DND-41 (cell line): ENCODE data around the gene AGMO.

Experiments used
- ATAC-seq: fragments of 200-7000 bp; cut with Tn5 transposase; 3 replicates; pipeline ENCODE4 v1.9.1; 2021; ENCODE audit warnings: low read depth; ENCODE audit not compliant: insufficient read depth
- DNase-seq: peaks from one replicate; pipeline ENCODE4 v3.0.0-alpha.2; 2020
- H2AFZ ChIP-seq: 2 replicates; pipeline ENCODE4 v1.6.0; 2012; ENCODE audit warnings: low read depth, low read length
- H3K27ac ChIP-seq: 2 replicates; pipeline ENCODE4 v1.5.1; 2012; ENCODE audit warnings: low read length, inconsistent platforms
- H3K27me3 ChIP-seq: fragments of 200-600 bp; sonication (generic); 2 replicates; pipeline ENCODE4 v1.6.0; 2012; ENCODE audit warnings: low read length, mild to moderate bottlenecking, inconsistent platforms; ENCODE audit not compliant: insufficient read depth, poor library complexity
- H3K36me3 ChIP-seq: 2 replicates; pipeline ENCODE4 v1.5.1; 2012; ENCODE audit warnings: low read length, inconsistent platforms; ENCODE audit not compliant: insufficient read depth
- H3K4me1 ChIP-seq: 2 replicates; pipeline ENCODE4 v1.5.1; 2012; ENCODE audit warnings: mild to moderate bottlenecking, low read length; ENCODE audit not compliant: insufficient read depth
- H3K4me2 ChIP-seq: 2 replicates; pipeline ENCODE4 v1.6.0; 2012; ENCODE audit warnings: mild to moderate bottlenecking, moderate library complexity, low read length, inconsistent platforms; ENCODE audit not compliant: insufficient read depth
- H3K4me3 ChIP-seq, 2 experiments: fragments of 200-600 bp in 1 of 2; shearing (Covaris generic) in 1 of 2; 2 replicates each; pipeline ENCODE4 v1.5.1; 2012 to 2016; ENCODE audit warnings: inconsistent platforms in 2 of 2, low read length in 2 of 2, mild to moderate bottlenecking in 2 of 2, low read depth in 1 of 2, moderate library complexity in 1 of 2
- H3K79me2 ChIP-seq: 2 replicates; pipeline ENCODE4 v1.6.0; 2012; ENCODE audit warnings: low read length, inconsistent platforms; ENCODE audit not compliant: insufficient read depth
- H3K9ac ChIP-seq: 2 replicates; pipeline ENCODE4 v1.6.0; 2012; ENCODE audit warnings: low read depth, mild to moderate bottlenecking, inconsistent platforms, low read length, moderate library complexity
- H3K9me3 ChIP-seq: 2 replicates; pipeline ENCODE4 v1.5.1; 2012; ENCODE audit warnings: low read length, moderate library complexity, mild to moderate bottlenecking, inconsistent platforms; ENCODE audit not compliant: insufficient read depth, severe bottlenecking
- H4K20me1 ChIP-seq: 2 replicates; pipeline ENCODE4 v1.6.0; 2012; ENCODE audit warnings: low read length; ENCODE audit not compliant: insufficient read depth
- CTCF ChIP-seq: IDR thresholded peaks from 2 replicates; pipeline ENCODE4 v1.5.1; 2012; ENCODE audit warnings: borderline replicate concordance, low read length, moderate library complexity, mild to moderate bottlenecking; ENCODE audit not compliant: poor library complexity, severe bottlenecking; ENCODE audit errors: extremely low read depth
- EZH2 ChIP-seq: IDR thresholded peaks from 3 replicates; pipeline ENCODE4 v1.6.1; 2012; ENCODE audit warnings: borderline replicate concordance, low read depth, mild to moderate bottlenecking, moderate library complexity, low read length, inconsistent platforms; ENCODE audit not compliant: severe bottlenecking

AGMO gene

GRCh38 chr7:15430191-15430590, 131.6 kb downstream of the AGMO start:
- Histone ChIP-seq H3K27ac (no peak overlapping the region), H2AFZ (no peak overlapping the region), H3K27me3 (no peaks in the 10 kb centered on the region), H3K4me1 (no peaks in the 10 kb centered on the region), H3K36me3 (no peaks in the 10 kb centered on the region), H4K20me1 (no peaks in the 10 kb centered on the region), H3K4me2 (no peak overlapping the region), H3K9ac (no peak overlapping the region), H3K4me3 (no peak overlapping the region), H3K79me2 (no peaks in the 10 kb centered on the region), H3K9me3 (no peaks in the 10 kb centered on the region)
- ATAC-seq = no peak
- no peak for DNase-seq
- TF ChIP-seq CTCF (no peak), EZH2 (no peak)

- Histone ChIP-seq H3K4me3 (no peak overlapping the region), H3K9me3 (no peaks in the 10 kb centered on the region), H3K36me3 (no peaks in the 10 kb centered on the region), H3K4me1 (no peaks in the 10 kb centered on the region), H3K27ac (no peak overlapping the region), H3K79me2 (no peaks in the 10 kb centered on the region), H3K4me2 (no peak overlapping the region), H2AFZ (no peak overlapping the region), H4K20me1 (no peaks in the 10 kb centered on the region), H3K27me3 (no peaks in the 10 kb centered on the region), H3K9ac (no peak overlapping the region)
- TF ChIP-seq CTCF (no peak), EZH2 (no peak)
- no peak for ATAC-seq
- DNase-seq = no peak
Measured at GRCh38 chr7:15424468-15424867, 137.3 kb downstream of the AGMO start.

GRCh38 chr7:15419596-15419995, 142.2 kb downstream of the AGMO start:
- no peak overlapping the region for H3K9ac ChIP-seq
- TF ChIP-seq CTCF = no peak
- no peak for TF ChIP-seq EZH2
- H3K27ac ChIP-seq = no peak overlapping the region
- no peaks in the 10 kb centered on the region for H3K4me1 ChIP-seq
- H3K36me3 ChIP-seq = no peaks in the 10 kb centered on the region
- H3K27me3 ChIP-seq = no peaks in the 10 kb centered on the region
- DNase-seq (no peak), ATAC-seq (no peak)
- no peak overlapping the region for H2AFZ ChIP-seq
- H3K4me2 ChIP-seq = no peak overlapping the region
- no peaks in the 10 kb centered on the region for H3K79me2 ChIP-seq
- H3K9me3 ChIP-seq = no peaks in the 10 kb centered on the region
- no peak overlapping the region for H3K4me3 ChIP-seq
- no peaks in the 10 kb centered on the region for H4K20me1 ChIP-seq

GRCh38 chr7:15418264-15418663, 143.6 kb downstream of the AGMO start:
- no peaks in the 10 kb centered on the region for H4K20me1 ChIP-seq
- no peak overlapping the region for H3K4me3 ChIP-seq
- H3K79me2 ChIP-seq = no peaks in the 10 kb centered on the region
- H2AFZ ChIP-seq = no peak overlapping the region
- no peaks in the 10 kb centered on the region for H3K4me1 ChIP-seq
- no peak overlapping the region for H3K9ac ChIP-seq
- H3K4me2 ChIP-seq = no peak overlapping the region
- no peak overlapping the region for H3K27ac ChIP-seq
- ATAC-seq (no peak), DNase-seq (no peak)
- no peaks in the 10 kb centered on the region for H3K27me3 ChIP-seq
- H3K36me3 ChIP-seq = no peaks in the 10 kb centered on the region
- no peaks in the 10 kb centered on the region for H3K9me3 ChIP-seq
- TF ChIP-seq EZH2 (no peak), CTCF (no peak)
